Mucosa of rectum (tissue), 2 donors: Measurements from ENCODE around the gene AK6.
"Not testable (repeated sequence)": the region's sequence is repeated elsewhere in the genome, so short reads cannot be mapped to it uniquely, and the experiment has no call there.

Experiments used
- H3K27ac ChIP-seq, 2 donors: one replicate each; pipeline ENCODE4 v1.7.0; 2013; ENCODE audit warnings: inconsistent platforms in 2 of 2, low read depth in 2 of 2, low read length in 2 of 2
- H3K27me3 ChIP-seq, 2 donors: one replicate each; pipeline ENCODE4 v1.7.0; 2013; ENCODE audit warnings: low read length in 2 of 2; ENCODE audit not compliant: control insufficient read depth in 2 of 2, insufficient read depth in 2 of 2
- H3K36me3 ChIP-seq, 2 donors: one replicate each; pipeline ENCODE4 v1.7.0; 2013; ENCODE audit warnings: low read length in 2 of 2; ENCODE audit not compliant: control insufficient read depth in 2 of 2, insufficient read depth in 2 of 2
- H3K4me1 ChIP-seq, 2 donors: one replicate each; pipeline ENCODE4 v1.7.0; 2013; ENCODE audit warnings: low read length in 2 of 2, mild to moderate bottlenecking in 1 of 2; ENCODE audit not compliant: control insufficient read depth in 2 of 2, insufficient read depth in 2 of 2
- H3K4me3 ChIP-seq, 2 donors: one replicate each; pipeline ENCODE4 v1.7.0; 2013; ENCODE audit warnings: low read length in 2 of 2
- H3K9ac ChIP-seq, 2 donors: one replicate each; pipeline ENCODE4 v1.7.0; 2013; ENCODE audit warnings: low read length in 2 of 2, low read depth in 1 of 2, mild to moderate bottlenecking in 1 of 2
- H3K9me3 ChIP-seq, 2 donors: one replicate each; pipeline ENCODE4 v1.7.0; 2013; ENCODE audit warnings: low read length in 2 of 2; ENCODE audit not compliant: control insufficient read depth in 2 of 2
- donor health status: healthy.
- donor health status: Normal muscosa, but diverticular disease.

AK6 gene

DNA sequence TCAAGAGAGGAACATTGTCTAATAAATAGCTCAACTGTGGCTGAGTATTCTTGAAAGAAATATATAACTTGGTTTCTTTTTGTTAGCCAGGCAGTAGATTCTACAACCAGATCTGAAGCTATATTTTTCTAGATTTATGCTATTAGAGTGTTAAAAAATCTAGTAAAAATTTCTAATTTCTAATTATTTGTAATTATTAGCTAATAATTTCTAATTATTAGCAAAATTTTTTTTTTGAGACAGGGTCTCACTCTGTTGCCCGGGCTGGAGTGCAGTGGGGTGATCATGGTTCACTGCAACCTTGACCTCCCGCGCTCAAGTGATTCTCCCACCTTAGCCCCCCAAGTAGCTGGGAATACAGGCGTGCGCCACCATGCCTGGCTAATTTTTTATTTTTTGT lies 3.1 kb upstream of the AK6 start:
- H3K9ac ChIP-seq: no peak overlapping the region
- peaks cover 15 to 16% of the 10 kb centered on the region in 2 donors for H3K36me3 ChIP-seq
- H3K9me3 ChIP-seq: no peaks in the 10 kb centered on the region

DNA sequence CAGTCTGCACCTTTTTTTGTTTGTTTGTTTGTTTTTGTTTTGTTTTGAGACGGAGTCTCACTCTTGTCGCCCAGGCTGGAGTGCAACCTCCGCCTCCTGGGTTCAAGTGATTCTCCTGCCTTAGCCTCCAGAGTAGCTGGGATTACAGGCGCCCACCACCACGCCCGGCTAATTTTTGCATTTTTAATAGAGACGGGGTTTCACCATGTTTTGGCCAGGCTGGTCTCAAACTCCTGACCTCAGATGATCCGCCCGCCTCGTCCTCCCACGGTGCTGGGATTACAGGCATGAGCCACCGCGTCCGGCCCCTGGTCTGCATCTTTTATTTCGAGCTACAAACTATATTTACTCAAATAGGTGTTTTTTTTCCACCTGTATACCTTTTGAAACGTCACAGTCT lies 1.0 kb upstream of the AK6 start:
- H3K9me3 ChIP-seq, H3K27me3 ChIP-seq, H3K27ac ChIP-seq: not testable (repeated sequence)
- Histone ChIP-seq H3K9ac (peak overlapping the region; percentile 79 to 95), H3K4me3 (peak overlapping the region; percentile 90 to 98), H3K4me1 (peaks cover 16 to 22% of the 10 kb centered on the region in 2 donors), H3K36me3 (peaks cover 14 to 18% of the 10 kb centered on the region in 2 donors)

More for the DNA sequence above, 3.1 kb upstream of the AK6 start:
- Histone ChIP-seq H3K27ac (no peak overlapping the region), H3K27me3 (no peaks in the 10 kb centered on the region), H3K4me1 (peaks cover 16 to 22% of the 10 kb centered on the region in 2 donors), H3K4me3 (no peak overlapping the region)

DNA sequence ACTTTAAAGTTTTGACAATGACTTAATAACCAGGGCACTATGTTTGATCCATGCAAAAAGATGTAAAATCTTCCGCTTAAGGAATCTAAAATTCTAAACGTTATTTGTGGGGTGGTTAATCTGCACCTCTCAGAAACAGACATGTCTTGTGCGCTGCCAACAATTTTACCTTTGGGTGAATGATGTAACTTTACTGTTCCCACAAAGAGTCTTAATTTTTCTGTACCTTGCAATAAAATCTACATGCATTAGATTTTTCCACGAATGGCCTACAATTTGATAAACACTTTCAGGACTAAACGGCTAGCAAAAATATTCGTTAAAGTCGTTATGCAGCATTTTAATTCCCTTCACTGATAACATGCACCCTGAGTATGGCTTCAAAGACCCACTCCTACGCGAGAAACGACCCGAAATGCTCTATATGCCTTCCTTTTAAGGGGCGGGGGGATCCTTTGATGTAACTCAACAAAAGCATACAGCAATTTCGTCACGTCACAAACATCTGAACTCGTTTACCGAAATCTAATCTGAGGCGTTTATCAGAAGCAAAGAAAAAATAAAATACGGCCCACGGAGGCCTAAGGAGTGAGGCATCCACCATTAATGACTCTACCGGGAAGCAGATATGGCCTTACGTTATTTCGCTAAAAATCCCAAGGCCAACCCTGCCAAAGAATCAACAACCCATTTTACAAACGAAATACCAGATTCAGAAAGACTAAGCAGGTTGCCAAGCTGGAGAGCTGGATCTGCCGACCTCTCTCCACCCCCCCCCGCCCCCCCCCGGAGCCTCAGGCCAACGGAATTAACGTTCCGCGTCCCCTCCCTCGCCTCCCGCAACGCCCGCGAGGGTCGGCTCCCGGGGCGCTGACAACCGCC lies 621 bp downstream of the AK6 start:
- peaks cover 16 to 22% of the 10 kb centered on the region in 2 donors for H3K4me1 ChIP-seq

DNA sequence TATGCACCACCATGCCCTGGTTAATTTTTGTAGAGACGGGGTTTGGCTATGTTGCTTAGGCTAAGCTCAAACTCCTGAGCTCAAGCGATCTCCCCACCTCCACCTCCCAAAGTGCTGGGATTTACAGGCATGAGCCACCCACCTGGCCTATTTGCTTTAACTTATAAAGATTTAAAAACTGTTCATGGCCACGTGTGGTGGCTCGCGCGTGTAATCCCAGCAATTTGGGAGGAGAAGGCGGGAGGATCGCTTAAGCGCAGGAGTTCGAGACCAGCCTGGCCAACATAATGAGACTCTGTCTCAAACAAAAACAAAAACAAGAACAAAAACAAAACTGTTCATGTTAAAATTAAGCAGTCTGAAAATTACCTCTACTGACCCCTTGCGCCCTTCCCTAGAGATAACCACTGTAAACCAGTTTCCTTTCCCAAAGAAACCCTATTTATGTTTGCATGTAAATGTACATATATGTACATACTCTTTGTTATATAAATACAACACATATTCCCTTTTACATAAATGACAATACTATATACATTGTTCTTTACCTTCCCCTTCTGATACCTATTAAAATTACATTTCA lies 1.5 kb downstream of the AK6 start:
- Histone ChIP-seq H3K27me3 (no peaks in the 10 kb centered on the region), H3K9ac (peak overlapping the region; percentile 27 to 95), H3K9me3 (no peaks in the 10 kb centered on the region), H3K4me3 (peak overlapping the region; percentile 90 to 98), H3K36me3 (peaks cover 14 to 25% of the 10 kb centered on the region in 2 donors), H3K4me1 (peaks cover 16 to 22% of the 10 kb centered on the region in 2 donors), H3K27ac (no peak overlapping the region)

More for the DNA sequence above, 621 bp downstream of the AK6 start:
- Histone ChIP-seq H3K27me3 (no peaks in the 10 kb centered on the region), H3K9ac (peak overlapping the region; percentile 86 to 95), H3K4me3 (peak overlapping the region; percentile 90 to 98), H3K36me3 (peaks cover 14 to 21% of the 10 kb centered on the region in 2 donors), H3K27ac (peak overlapping the region; percentile 96), H3K9me3 (no peaks in the 10 kb centered on the region)

DNA sequence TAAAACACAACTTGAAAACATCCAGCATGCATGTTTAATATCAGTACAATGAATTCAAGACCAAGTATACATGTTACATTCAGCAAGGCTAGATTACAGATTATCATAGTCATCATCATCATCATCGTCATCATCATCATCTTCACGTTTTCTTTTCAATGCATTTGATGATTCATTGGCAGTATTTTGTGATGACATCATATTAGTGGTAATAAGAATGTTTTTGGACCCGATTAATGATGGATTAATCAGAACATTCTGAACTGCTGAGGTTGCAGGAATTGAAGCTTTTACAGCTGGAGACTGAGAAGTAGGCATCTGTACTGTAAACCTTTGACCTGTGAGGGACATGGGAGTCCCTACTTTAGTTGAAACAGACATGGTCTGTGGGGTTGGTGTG lies 4.5 kb downstream of the AK6 start:
- H3K9me3 ChIP-seq: no peaks in the 10 kb centered on the region
- peaks cover 17 to 30% of the 10 kb centered on the region in 2 donors for H3K36me3 ChIP-seq
- H3K27ac ChIP-seq: no peak overlapping the region
- H3K4me1 ChIP-seq: peaks cover 7 to 14% of the 10 kb centered on the region in 2 donors
- H3K9ac ChIP-seq: no peak overlapping the region
- H3K27me3 ChIP-seq: no peaks in the 10 kb centered on the region
- H3K4me3 ChIP-seq: no peak overlapping the region

DNA sequence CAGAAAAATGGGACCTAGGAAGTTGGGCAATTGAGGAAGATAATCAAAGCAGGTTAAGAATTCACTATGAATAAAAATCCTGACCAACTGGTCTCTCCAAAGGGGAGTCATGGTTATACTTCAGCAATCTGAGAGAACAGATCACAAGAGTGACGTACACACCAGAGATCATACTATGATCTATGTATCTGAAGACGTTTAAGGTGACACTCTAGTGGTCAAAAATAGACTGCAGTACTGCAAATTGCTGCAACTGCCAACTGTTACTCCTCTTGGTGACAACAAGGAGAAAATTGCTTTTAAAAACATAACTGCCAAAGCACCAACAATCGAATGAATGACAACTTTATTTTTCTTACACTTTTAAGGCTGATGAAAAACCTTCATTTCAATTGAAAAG lies 4.9 kb downstream of the AK6 start:
- Histone ChIP-seq H3K4me3 (no peak overlapping the region), H3K27me3 (no peaks in the 10 kb centered on the region), H3K9me3 (no peaks in the 10 kb centered on the region), H3K36me3 (peaks cover 17 to 30% of the 10 kb centered on the region in 2 donors), H3K4me1 (peaks cover 7 to 14% of the 10 kb centered on the region in 2 donors), H3K9ac (no peak overlapping the region), H3K27ac (no peak overlapping the region)

DNA sequence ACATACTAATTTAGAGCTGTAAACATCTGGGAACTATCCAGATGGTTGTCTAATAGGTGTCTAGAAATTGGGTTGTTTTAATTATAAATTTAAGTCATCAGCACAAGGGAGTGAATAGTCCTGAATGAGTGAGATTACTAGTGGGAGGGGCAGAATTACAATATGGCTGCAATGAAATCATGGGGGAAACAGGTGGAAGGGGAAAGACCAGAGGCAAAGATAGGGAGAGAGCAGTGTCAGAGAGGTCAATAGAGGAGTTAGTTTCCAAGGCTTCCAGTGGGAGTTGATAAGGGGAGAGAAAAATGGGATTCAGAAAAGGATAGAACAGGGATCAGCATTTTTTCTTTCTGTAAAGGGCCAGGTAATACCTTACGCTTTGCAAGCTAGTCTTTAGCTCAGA lies 8.9 kb downstream of the AK6 start:
- H3K4me1 ChIP-seq: no peaks in the 10 kb centered on the region
- H3K4me3 ChIP-seq: no peak overlapping the region
- no peak overlapping the region for H3K9ac ChIP-seq
- H3K36me3 ChIP-seq: peaks cover 12 to 28% of the 10 kb centered on the region in 2 donors
- H3K9me3 ChIP-seq: no peaks in the 10 kb centered on the region
- H3K27ac ChIP-seq: no peak overlapping the region
- H3K27me3 ChIP-seq: no peaks in the 10 kb centered on the region

DNA sequence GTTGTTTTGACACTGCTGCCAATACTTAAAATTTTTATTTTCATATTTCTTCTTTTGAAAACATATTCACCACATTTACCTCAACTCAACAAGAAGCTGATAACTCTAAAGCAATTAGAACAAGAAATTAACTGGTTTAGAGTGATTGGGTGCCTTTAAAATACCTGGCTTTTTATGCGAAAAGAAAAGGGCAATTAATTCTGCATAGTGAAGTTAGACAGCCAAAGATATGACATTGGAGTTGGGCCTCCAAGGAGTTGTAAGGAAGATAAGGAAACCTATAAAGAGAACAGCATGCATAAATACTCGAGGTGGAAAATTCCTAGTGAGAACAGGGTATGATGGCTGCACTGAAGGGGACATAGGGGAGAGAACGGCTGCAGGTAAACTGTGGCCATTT lies 9.6 kb downstream of the AK6 start:
- H3K9me3 ChIP-seq: no peaks in the 10 kb centered on the region
- H3K4me1 ChIP-seq: no peaks in the 10 kb centered on the region
- H3K36me3 ChIP-seq: peaks cover 10 to 24% of the 10 kb centered on the region in 2 donors
- H3K27ac ChIP-seq: no peak overlapping the region
- H3K4me3 ChIP-seq: no peak overlapping the region
- H3K9ac ChIP-seq: no peak overlapping the region
- no peaks in the 10 kb centered on the region for H3K27me3 ChIP-seq

DNA sequence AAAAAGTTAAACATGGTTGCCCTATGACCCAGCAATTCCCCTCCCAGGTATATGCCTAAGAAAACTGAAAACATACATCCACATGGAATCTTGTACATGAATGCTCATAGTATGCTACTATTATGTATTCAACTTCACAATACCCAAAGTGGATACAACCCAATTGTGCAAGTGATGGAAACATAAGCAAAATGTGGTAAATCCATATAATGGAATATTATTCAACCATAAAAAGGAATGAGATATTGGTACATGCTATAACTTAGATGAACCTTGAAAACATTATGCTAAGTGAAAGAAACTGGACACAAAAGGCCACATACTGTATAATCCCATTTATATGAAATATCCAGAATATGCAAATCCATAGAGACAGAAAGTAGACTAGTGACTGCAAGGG lies 18.7 kb downstream of the AK6 start:
- no peak overlapping the region for H3K4me3 ChIP-seq
- no peaks in the 10 kb centered on the region for H3K4me1 ChIP-seq
- no peaks in the 10 kb centered on the region for H3K27me3 ChIP-seq
- no peaks in the 10 kb centered on the region for H3K9me3 ChIP-seq
- H3K27ac ChIP-seq: no peak overlapping the region
- peaks cover 18 to 29% of the 10 kb centered on the region in 2 donors for H3K36me3 ChIP-seq
- H3K9ac ChIP-seq: no peak overlapping the region

DNA sequence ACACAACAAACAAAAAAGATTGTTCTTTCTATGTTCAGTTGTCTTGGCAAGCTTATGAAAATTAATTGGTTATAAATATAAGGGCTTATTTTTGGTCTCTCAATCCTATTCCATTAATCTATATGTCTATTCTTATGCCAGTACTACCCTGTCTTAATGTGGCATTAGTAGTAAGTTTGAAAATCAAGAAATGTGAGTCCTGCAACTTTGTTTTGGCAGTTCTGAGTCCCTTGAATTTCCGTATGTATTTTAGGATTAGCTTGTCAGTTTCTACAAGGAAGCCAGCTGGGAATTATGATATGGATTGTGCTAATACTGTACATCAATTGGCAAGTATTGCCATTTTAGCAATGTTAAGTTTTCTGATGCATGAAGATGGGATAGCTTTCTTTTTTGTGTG lies 26.2 kb downstream of the AK6 start:
- Histone ChIP-seq H3K4me3 (no peak overlapping the region), H3K4me1 (no peaks in the 10 kb centered on the region), H3K36me3 (no peaks in the 10 kb centered on the region), H3K9me3 (no peaks in the 10 kb centered on the region), H3K27ac (no peak overlapping the region), H3K27me3 (no peaks in the 10 kb centered on the region), H3K9ac (no peak overlapping the region)
